Natural killer cell (primary cell): ENCODE results near the gene IFT74. TPM values are rescaled to one million over a fixed set of nuclear protein-coding genes. Genes with fewer than 3 reads are reported as not detected.

Experiments
- ATAC-seq, 3 donors: fragments of 150-1000 bp in 2 of 3; fragments of 200-7000 bp in 1 of 3; cut with Tn5 transposase; 1 replicate in 1 of 3; 2 replicates in 2 of 3; pipeline ENCODE4 v1.10.0; 2021; ENCODE audit warnings: mild to moderate bottlenecking in 2 of 3, moderate library complexity in 2 of 3
- DNase-seq, 2 donors: peaks; one replicate each; pipeline versions ENCODE4 v3.0.0 to v3.0.0-alpha.2; 2013 to 2021; ENCODE audit warnings: mixed read lengths in 1 of 2
- H3K27ac ChIP-seq: one replicate; pipeline ENCODE4 v1.5.1; 2013; ENCODE audit warnings: mild to moderate bottlenecking, low read length
- H3K27me3 ChIP-seq: one replicate; pipeline ENCODE4 v1.6.1; 2013; ENCODE audit warnings: low read length; ENCODE audit not compliant: control insufficient read depth, insufficient read depth
- H3K36me3 ChIP-seq: one replicate; pipeline ENCODE4 v1.6.1; 2013; ENCODE audit warnings: low read length; ENCODE audit not compliant: control insufficient read depth, insufficient read depth
- H3K4me1 ChIP-seq: one replicate; pipeline ENCODE4 v1.6.1; 2013; ENCODE audit warnings: low read length; ENCODE audit not compliant: control insufficient read depth, insufficient read depth
- H3K4me3 ChIP-seq: one replicate; pipeline ENCODE4 v1.5.1; 2013; ENCODE audit warnings: low read length
- H3K9me3 ChIP-seq: one replicate; pipeline ENCODE4 v1.6.1; 2013; ENCODE audit warnings: low read length; ENCODE audit not compliant: control insufficient read depth, insufficient read depth
- H3K27ac Mint-ChIP-seq, 2 donors: one replicate each; pipeline ENCODE4 v1.8.0; 2022; ENCODE audit warnings: mild to moderate bottlenecking in 2 of 2, mixed read lengths in 2 of 2, moderate library complexity in 1 of 2
- H3K27me3 Mint-ChIP-seq, 2 donors: one replicate each; pipeline ENCODE4 v1.8.0; 2022; ENCODE audit warnings: low read depth in 2 of 2, mixed read lengths in 2 of 2
- H3K36me3 Mint-ChIP-seq: one replicate; pipeline ENCODE4 v1.8.0; 2022; ENCODE audit warnings: mixed read lengths
- H3K4me1 Mint-ChIP-seq, 2 donors: one replicate each; pipeline ENCODE4 v1.8.0; 2022; ENCODE audit warnings: mixed read lengths in 2 of 2
- H3K4me3 Mint-ChIP-seq: one replicate; pipeline ENCODE4 v1.8.0; 2022; ENCODE audit warnings: mild to moderate bottlenecking, moderate library complexity, mixed read lengths
- H3K9me3 Mint-ChIP-seq, 2 donors: one replicate each; pipeline ENCODE4 v1.8.0; 2022; ENCODE audit warnings: mixed read lengths in 2 of 2
- WGBS: methylation state at CpG from one replicate; pipeline ENCODE4 v1.1.7; 2013; ENCODE audit warnings: missing lambda C conversion rate; ENCODE audit not compliant: insufficient coverage; 5-methylcytosine and 5-hydroxymethylcytosine counted together
- intact Hi-C: fragments of 100-400 bp; cut with micrococcal nuclease; formaldehyde crosslinking; loops from one replicate; pipeline ENCODE4 v1.14.2; 2022
- total RNA-seq, 4 donors: library from RNA; stranded (reverse); fragments of 120-200 nt in 1 of 4; gene quantifications; one replicate each; pipeline versions ENCODE4 v1.2.3 to v1.2.4, GENCODE V29; 2013 to 2022
- TF ChIP-seq, protein P1 (sequence below): fragments of 200-600 bp; IDR thresholded peaks from one replicate; pipeline ENCODE4 v1.8.0; 2022; ENCODE audit warnings: antibody characterized with exemption

The IFT74 gene
- total RNA-seq, 3 donors from 2014 or later (not counting 1 experiment from before 2014, with no cell fraction given): 6.0 to 8.7 (median 7.0) TPM

DNA sequence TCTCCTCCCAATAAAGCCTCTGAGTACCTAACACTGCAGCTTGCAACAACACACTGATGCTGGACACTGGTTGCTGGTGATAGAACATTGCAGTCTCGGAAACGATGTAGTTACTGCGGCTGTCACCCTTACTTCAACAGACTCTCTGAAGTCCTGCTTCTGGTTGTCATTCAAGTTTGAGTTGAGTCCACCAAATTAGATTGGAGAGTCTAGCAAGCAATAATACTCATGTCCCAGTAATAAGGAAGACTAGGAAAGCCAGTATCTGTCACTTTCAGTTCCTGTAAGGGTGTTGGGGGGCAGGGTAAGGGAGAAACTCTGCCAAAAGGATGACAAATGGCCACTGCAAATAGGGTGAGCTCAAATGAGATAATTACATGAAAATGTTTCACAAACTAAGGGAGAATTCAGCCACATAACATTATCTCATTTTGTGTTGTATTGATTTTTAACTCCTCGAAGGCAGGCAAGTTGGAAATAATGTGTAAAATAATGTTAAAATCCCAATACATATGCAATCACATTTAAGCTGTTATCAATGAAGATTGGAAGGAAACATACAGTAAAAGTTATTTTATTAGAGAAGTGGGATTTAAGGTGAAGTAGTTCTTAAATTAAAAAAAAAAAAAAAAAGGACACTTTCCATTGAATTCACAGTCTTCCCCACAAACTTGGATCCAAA, 849 bp upstream of the IFT74 start:
- intact Hi-C loops: no loop called here
- peak in 1 of 2 donors; percentile 25 for DNase-seq

DNA sequence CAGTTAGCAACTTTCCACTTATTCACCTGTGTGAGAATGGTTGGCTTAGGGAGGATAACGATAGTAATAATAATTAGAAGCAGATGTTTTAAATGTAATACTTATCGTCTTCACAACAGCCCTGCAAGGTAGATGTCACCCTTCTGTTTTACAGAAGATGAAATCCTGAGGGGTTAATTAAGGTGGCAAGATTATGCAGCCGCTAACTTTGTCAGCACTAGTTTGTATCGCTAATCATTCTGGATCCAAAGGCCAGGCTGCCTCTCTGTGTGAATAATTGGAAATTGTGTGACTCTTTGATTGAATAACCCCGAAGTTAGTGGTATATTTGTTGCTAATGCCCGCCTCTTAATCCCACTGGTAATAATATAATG, 635 bp downstream of the IFT74 start:
- Mint-ChIP-seq H3K36me3 (no peaks in the 10 kb centered on the region), H3K27ac (peak overlapping the region; percentile 84 to 89), H3K4me3 (peak overlapping the region; percentile 87)

More for the DNA sequence above, 849 bp upstream of the IFT74 start:
- Histone ChIP-seq H3K36me3 (no peaks in the 10 kb centered on the region), H3K9me3 (no peaks in the 10 kb centered on the region), H3K4me1 (peaks cover 11% of the 10 kb centered on the region), H3K27me3 (no peaks in the 10 kb centered on the region), H3K4me3 (peak overlapping the region; percentile 60), H3K27ac (peak overlapping the region; percentile 71)
- Mint-ChIP-seq H3K27ac (peak overlapping the region; percentile 84 to 89), H3K27me3 (no peaks in the 10 kb centered on the region), H3K9me3 (no peaks in the 10 kb centered on the region), H3K36me3 (no peaks in the 10 kb centered on the region), H3K4me3 (peak overlapping the region; percentile 87), H3K4me1 (peaks cover 19 to 20% of the 10 kb centered on the region in 2 donors)
- TF ChIP-seq, protein P1, sequence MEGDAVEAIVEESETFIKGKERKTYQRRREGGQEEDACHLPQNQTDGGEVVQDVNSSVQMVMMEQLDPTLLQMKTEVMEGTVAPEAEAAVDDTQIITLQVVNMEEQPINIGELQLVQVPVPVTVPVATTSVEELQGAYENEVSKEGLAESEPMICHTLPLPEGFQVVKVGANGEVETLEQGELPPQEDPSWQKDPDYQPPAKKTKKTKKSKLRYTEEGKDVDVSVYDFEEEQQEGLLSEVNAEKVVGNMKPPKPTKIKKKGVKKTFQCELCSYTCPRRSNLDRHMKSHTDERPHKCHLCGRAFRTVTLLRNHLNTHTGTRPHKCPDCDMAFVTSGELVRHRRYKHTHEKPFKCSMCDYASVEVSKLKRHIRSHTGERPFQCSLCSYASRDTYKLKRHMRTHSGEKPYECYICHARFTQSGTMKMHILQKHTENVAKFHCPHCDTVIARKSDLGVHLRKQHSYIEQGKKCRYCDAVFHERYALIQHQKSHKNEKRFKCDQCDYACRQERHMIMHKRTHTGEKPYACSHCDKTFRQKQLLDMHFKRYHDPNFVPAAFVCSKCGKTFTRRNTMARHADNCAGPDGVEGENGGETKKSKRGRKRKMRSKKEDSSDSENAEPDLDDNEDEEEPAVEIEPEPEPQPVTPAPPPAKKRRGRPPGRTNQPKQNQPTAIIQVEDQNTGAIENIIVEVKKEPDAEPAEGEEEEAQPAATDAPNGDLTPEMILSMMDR: no peak
- WGBS: 55% methylated on average over 3 of the region's 4 CpGs
- ATAC-seq: no peak

DNA sequence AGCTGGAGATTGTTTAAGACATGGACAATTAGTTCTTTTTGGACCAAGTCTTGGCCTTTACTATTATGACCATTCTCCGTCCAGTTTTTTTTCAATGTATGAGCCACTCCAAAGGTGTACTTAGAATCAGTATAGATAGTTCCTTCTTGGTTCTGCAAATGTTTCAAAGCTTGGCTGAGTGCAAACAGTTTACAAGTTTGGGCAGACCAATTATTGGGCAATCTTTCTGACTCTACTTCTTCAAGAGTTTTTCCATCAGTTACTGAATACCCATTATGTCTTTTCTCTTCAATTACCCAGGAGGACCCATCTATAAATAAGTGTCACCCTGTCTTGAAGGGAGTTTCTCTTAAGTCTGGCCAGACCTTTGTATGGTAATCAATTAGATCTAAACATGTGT, 15.5 kb downstream of the IFT74 start:
- Histone ChIP-seq H3K4me3 (no peak overlapping the region), H3K9me3 (no peaks in the 10 kb centered on the region), H3K27me3 (no peaks in the 10 kb centered on the region), H3K27ac (no peak overlapping the region), H3K36me3 (no peaks in the 10 kb centered on the region), H3K4me1 (no peaks in the 10 kb centered on the region)
- Mint-ChIP-seq H3K27me3 (no peaks in the 10 kb centered on the region), H3K9me3 (no peaks in the 10 kb centered on the region), H3K36me3 (no peaks in the 10 kb centered on the region), H3K4me3 (no peak overlapping the region), H3K4me1 (no peaks in the 10 kb centered on the region), H3K27ac (no peak overlapping the region)
- intact Hi-C loops: no loop called here
- ATAC-seq: no peak
- WGBS: 94% methylated on average over 1 of the region's 1 CpG
- DNase-seq: no peak
- TF ChIP-seq, protein P1: no peak

More for the DNA sequence above, 635 bp downstream of the IFT74 start:
- Mint-ChIP-seq H3K27me3 (no peaks in the 10 kb centered on the region), H3K9me3 (no peaks in the 10 kb centered on the region), H3K4me1 (peaks cover 19 to 20% of the 10 kb centered on the region in 2 donors)
- peaks cover 11% of the 10 kb centered on the region for H3K4me1 ChIP-seq
- peak overlapping the region; percentile 60 for H3K4me3 ChIP-seq
- no peak for ATAC-seq
- intact Hi-C loops: loop anchor here (1.0 to 2.0 kb wide), 2 partner anchors 10 to 64 kb away; partner anchors contain the start of genes CAAP1 and PLAA
- no peak for DNase-seq
- WGBS: 50% methylated on average over 5 of the region's 6 CpGs
- peak overlapping the region; percentile 71 for H3K27ac ChIP-seq
- H3K36me3 ChIP-seq: no peaks in the 10 kb centered on the region
- H3K9me3 ChIP-seq: no peaks in the 10 kb centered on the region
- TF ChIP-seq, protein P1: no peak
- no peaks in the 10 kb centered on the region for H3K27me3 ChIP-seq
